Activated CD4-positive, alpha-beta T cell treated with anti-CD3 and anti-CD28 coated beads, Interleukin-2, amount 50 U/mL, for 24 hours (primary cell): Measurements from ENCODE around the gene OR5D18.
"Not testable (repeated sequence)": the region's sequence is repeated elsewhere in the genome, so short reads cannot be mapped to it uniquely, and the experiment has no call there.

Experiments used
- DNase-seq, 2 donors: peaks; one replicate each; pipeline ENCODE4 v3.0.0-alpha.2; 2020; ENCODE audit warnings: low read depth in 1 of 2, low spot score in 1 of 2

Gene OR5D18

DNA sequence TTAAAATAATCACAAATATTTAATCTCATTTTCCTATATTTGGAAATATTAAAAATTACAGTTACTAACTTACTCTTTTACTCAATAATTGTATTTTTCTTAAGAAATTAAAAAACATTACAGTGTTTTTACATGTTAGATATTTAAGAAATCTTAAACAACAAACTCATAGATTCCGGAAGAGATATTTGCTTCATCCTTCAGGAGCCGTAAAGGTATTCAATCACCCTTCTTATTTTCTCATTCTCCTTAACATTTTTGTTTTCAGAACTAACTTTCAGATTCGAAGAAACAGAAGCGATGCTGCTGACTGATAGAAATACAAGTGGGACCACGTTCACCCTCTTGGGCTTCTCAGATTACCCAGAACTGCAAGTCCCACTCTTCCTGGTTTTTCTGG is at the start of gene OR5D18:
OR5D18 (plus strand) TSS at position 301 of the 400 bp plus-strand sequence; CDS start at position 301, 0 bp downstream.
- no peak for DNase-seq

DNA sequence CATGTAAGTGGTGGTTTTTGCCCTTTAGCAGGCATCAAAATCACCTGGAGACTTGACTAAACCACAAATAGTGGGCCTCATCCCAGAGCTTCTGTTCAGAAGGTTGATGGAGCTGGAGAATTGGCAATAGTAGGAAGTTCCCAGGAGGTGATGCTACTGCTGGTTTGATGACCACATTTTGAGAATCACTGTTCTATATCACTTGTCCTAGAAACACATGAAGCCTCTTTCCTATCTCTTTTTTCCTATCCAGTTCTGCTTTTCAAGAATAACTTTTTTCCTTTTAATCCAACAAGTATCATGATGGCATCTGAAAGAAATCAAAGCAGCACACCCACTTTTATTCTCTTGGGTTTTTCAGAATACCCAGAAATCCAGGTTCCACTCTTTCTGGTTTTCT is 46.3 kb upstream of the OR5D18 start, which contains the start of gene OR5D13:
OR5D13 (plus strand) TSS at position 301 of the 400 bp plus-strand sequence; CDS start at position 301, 0 bp downstream.
- DNase-seq = no peak

DNA sequence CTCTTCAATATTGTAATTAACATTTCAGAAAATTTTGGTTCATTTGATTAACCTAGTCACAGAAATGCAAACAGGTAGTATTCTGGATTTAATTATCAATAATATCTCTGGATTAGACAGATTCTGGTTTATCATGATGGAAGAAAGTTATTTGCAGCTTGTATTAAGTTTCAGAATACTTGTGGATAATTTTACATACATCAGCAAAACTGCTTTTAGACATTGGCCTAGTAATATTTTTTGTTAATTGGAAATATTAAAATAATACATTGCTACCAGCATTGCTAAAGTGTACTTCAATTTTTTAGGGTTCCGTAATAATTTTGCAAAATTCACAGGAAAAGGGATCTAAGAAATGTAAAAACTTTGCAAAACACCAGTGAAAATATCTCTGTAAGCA is 27.8 kb upstream of the OR5D18 start:
- DNase-seq = no peak

DNA sequence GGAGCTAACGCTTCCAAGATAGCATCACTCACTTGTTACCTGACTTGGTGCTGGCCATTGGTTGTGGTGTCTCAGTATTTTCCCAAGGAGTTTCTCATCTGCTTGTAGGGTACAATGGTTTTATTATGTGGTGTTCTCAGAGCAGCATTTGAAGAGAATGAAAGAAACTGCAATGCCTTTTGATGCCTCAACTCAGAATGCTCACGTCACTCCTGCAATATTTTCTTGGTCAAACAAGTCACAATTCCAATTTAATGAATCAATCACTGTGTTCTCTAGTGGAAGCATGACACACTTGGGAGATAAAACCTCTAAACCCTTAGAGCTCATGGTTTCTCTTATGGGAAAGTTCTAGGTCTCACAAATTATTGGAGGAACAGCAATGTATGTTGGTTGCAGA is 26.1 kb upstream of the OR5D18 start:
- no peak for DNase-seq

DNA sequence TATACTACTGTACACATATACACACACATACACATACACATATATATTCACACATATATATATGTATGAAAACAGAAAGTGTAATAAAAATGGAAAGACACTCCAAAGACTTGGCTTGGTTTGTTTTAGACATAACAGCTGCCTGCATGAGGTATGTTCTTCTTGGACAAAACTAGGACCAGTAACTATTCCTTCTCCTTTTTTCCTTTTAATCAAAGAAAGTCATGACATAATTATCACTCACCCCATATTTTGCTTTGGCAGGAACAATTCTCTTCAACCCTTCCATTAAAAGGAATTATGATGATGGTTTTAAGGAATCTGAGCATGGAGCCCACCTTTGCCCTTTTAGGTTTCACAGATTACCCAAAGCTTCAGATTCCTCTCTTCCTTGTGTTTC is 24.2 kb upstream of the OR5D18 start, which contains the start of gene OR5D14:
OR5D14 (plus strand) TSS at position 301 of the 400 bp plus-strand sequence; CDS start at position 301, 0 bp downstream.
- no peak for DNase-seq

DNA sequence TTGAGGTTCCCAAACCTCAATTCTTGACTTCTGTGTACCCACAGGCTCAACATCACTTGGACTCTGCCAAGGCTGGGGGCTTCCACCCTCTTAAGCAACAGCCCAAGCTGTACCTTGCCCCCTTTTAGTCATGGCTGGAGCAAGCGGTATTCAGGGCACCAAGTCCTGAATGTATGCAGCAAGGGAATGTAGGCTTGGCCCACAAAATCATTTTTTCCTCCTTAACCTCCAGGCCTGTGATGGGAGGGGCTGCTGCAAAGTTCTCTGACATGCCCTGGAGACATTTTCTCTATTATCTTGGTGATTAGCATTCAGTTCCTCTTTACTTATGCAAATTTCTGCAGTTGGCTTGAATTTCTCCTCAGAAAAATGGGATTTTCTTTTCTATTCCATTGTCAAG is 13.2 kb upstream of the OR5D18 start:
- no peak for DNase-seq

DNA sequence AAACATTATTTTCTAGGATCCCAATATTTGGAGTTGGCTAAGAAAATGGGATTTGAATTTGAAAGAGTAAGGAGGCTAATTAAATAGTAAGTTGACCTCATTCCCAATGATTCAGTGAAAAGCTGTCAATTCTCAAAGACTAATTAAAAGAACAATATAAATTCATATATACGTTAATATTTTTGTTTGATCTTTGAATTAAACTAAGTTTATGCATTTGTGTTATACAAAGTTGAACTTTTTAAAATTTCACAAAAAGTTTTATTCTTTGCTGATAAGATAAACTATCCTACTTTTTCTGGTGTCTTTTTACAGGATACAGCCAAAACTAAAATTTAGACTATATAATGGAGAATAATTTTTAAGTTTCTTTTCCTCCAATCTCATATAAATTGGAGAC is 8.4 kb upstream of the OR5D18 start, which contains the start of gene OR5L1:
OR5L1 (plus strand) TSS at position 301 of the 400 bp plus-strand sequence. CDS start 100 bp downstream, outside the sequence.
- DNase-seq = no peak

DNA sequence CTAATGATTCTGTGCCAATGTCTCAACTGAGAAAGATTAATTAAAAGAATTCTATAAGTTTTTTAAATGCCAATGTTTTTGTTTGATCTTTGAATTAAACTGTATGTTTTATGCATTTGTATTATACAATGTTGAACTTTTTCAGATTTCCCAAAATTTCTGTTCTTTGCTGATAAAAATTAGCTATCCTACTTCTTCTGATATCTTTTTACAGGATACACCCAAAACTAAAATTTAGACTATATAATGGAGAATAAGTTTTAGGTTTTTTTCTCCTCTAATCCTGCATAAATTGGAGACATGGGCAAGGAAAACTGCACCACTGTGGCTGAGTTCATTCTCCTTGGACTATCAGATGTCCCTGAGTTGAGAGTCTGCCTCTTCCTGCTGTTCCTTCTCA is 7.5 kb downstream of the OR5D18 start, which contains the start of gene OR5L2:
OR5L2 (plus strand) TSS at position 301 of the 400 bp plus-strand sequence; CDS start at position 301, 0 bp downstream.
- DNase-seq = no peak

DNA sequence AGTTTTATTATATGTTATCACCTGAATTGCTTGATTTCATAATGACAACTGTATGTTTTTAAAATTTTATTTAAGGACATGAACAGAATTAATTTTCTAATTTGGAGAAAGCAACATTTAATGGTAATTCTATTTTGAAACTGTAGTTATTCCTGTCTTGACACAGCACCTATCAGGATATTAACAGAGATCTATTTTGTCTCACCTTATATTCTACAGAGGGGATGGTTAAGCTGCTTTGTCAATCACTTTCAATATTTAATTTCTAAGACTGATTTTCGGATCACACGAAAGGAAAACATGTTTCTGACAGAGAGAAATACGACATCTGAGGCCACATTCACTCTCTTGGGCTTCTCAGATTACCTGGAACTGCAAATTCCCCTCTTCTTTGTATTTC is 19.0 kb downstream of the OR5D18 start, which contains the start of gene OR5D16:
OR5D16 (plus strand) TSS at position 301 of the 400 bp plus-strand sequence; CDS start at position 301, 0 bp downstream.
- no peak for DNase-seq

DNA sequence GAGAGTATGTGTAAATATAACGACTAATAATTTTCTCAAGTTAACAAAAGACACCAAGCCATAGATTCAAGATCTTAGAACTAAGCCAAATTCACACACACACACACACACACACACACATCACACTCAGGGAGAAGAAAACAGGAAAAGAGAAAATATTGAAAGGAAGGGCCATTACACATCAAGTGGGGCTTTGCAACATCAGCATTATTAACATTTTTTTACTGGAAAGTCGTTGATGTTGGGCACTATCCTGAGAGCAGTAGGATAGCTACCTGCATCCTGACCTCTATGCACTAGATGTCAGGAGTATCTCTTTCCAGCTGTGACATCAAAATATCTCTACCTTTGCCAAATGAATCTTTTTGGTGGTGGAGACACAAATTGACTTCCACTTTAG is 28.0 kb downstream of the OR5D18 start:
- DNase-seq = no peak

DNA sequence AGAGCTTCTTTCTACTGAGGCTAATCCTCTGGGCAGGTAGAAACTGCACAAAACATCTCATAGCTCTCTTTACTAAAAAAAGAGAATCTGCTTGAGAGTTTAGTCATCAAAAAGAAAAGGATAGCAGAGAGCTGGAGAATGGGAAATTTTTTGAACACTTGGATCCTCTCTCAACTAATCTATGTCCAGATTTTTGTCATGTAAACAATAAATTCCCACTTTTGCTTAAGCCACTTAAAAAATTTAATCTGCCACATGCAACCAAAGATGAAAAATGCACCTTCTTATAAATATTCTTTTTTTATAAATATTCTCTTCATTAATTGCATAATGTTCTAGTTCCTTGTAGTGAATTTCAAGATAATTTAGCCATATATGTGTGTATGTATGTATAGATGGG is 29.6 kb downstream of the OR5D18 start:
- no peak for DNase-seq

DNA sequence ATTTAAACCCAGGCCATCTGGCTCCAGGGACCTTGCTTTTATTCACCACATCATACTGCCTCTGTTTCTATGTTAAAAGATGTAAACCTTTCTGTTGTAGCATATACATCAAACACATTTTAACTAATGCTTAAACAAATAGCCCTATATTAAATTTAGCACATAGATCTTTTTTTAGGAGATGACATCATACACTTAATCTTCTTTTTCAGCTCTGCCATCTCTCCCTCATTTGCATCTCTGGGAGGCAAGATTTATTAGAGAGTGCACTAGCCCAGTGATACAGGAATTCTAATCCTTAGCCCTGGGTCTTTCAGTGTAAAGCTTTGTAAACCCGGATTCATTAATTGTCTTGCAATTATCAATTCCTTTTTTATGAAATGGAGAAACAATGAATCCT is 32.7 kb downstream of the OR5D18 start:
- DNase-seq = no peak

DNA sequence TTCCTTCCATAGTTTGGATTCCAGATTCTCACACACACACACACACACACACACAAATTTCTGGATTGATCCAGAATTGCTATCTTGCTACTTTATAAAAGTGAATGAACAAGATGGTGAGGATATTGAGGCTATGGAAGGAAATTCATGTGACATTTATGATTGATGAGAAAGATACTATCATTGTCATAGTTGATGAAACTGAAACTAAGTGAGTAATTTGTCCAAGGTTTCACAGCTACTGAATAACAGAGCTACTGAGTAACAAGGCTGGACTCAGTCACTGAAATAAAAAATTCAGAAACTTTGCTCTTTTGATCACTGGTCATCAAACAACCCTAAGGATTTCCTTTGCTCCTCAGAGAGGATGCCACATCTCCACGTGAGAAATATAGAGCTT is 35.3 kb downstream of the OR5D18 start:
- no peak for DNase-seq

DNA sequence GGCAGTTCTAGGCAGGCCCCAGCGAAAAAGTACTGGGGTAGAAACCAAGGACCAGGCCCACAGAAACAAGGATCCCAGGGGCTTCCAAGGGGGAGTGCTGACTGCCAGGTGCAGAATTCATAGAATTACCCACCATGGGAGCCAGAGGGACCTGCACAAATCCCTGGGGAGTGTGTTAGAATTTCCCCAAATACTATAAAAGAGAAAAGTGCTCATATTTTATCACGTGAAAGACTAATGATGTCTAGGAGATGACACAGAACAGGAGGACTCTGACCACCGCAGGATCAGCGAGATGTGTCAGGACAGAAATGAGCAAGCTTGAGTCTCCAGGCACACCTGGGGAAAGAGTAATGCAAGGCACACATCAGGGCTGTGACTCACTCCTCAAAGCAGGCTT is 47.9 kb downstream of the OR5D18 start:
- not testable (repeated sequence) for DNase-seq
